GM23338 (cell line): ENCODE results near the gene PRR35. TPM values are rescaled to one million over a fixed set of nuclear protein-coding genes. Genes with fewer than 3 reads are reported as not detected.

Source experiments
- ATAC-seq: fragments of 200-7000 bp; cut with Tn5 transposase; 3 replicates; pipeline ENCODE4 v1.9.1; 2020
- DNase-seq: peaks from one replicate; pipeline ENCODE4 v3.0.0-alpha.2; 2015; ENCODE audit warnings: low spot score
- H2AFZ ChIP-seq: fragments of 200-600 bp; sonication (generic); 2 replicates; pipeline ENCODE4 v1.8.0; 2016; ENCODE audit warnings: antibody characterized with exemption, mild to moderate bottlenecking, moderate library complexity
- H3F3A ChIP-seq: fragments of 200-600 bp; sonication (generic); replicated peaks from 2 replicates; pipeline ENCODE4 v1.8.0; 2017; ENCODE audit warnings: antibody characterized with exemption, mixed run types, low read depth
- H3K27ac ChIP-seq: fragments of 200-600 bp; sonication (generic); 2 replicates; pipeline ENCODE4 v1.6.1; 2016; ENCODE audit warnings: low read depth
- H3K27me3 ChIP-seq: fragments of 200-600 bp; sonication (generic); 2 replicates; pipeline ENCODE4 v1.8.0; 2016; ENCODE audit warnings: mild to moderate bottlenecking, mixed run types, moderate library complexity; ENCODE audit not compliant: insufficient read depth
- H3K36me3 ChIP-seq: fragments of 200-600 bp; sonication (generic); 2 replicates; pipeline ENCODE4 v1.8.0; 2016; ENCODE audit warnings: mild to moderate bottlenecking; ENCODE audit not compliant: insufficient read depth
- H3K4me1 ChIP-seq: fragments of 200-600 bp; sonication (generic); 2 replicates; pipeline ENCODE4 v1.8.0; 2016; ENCODE audit warnings: mild to moderate bottlenecking, moderate library complexity; ENCODE audit not compliant: insufficient read depth
- H3K4me2 ChIP-seq: fragments of 200-600 bp; sonication (generic); 2 replicates; pipeline ENCODE4 v1.7.1; 2017; ENCODE audit warnings: mixed run types
- H3K4me3 ChIP-seq: fragments of 200-600 bp; sonication (generic); 2 replicates; pipeline ENCODE4 v1.6.1; 2016; ENCODE audit warnings: mixed run types
- H3K79me2 ChIP-seq: fragments of 200-600 bp; sonication (generic); replicated peaks from 2 replicates; pipeline ENCODE4 v1.8.0; 2017; ENCODE audit warnings: mild to moderate bottlenecking; ENCODE audit not compliant: insufficient read depth
- H3K9me2 ChIP-seq: fragments of 200-600 bp; sonication (generic); 2 replicates; pipeline ENCODE4 v1.8.0; 2017; ENCODE audit not compliant: insufficient read depth
- H4K20me1 ChIP-seq: fragments of 200-600 bp; sonication (generic); replicated peaks from 2 replicates; pipeline ENCODE4 v1.8.0; 2017; ENCODE audit warnings: mild to moderate bottlenecking; ENCODE audit not compliant: insufficient read depth
- H3K27ac Mint-ChIP-seq: 2 replicates; pipeline ENCODE4 v1.8.0; 2020; ENCODE audit warnings: inconsistent platforms, mild to moderate bottlenecking, moderate library complexity, mixed read lengths
- H3K27me3 Mint-ChIP-seq: 3 replicates; pipeline ENCODE4 v1.8.0; 2022; ENCODE audit warnings: low read depth, mild to moderate bottlenecking, moderate library complexity, mixed read lengths, inconsistent platforms; ENCODE audit not compliant: insufficient read depth, poor library complexity
- H3K36me3 Mint-ChIP-seq: 3 replicates; pipeline ENCODE4 v1.8.0; 2021; ENCODE audit warnings: low read depth, mild to moderate bottlenecking, inconsistent platforms, moderate library complexity, mixed read lengths
- H3K4me1 Mint-ChIP-seq: 3 replicates; pipeline ENCODE4 v1.8.0; 2020; ENCODE audit warnings: mild to moderate bottlenecking, inconsistent platforms, mixed read lengths
- H3K4me3 Mint-ChIP-seq: 3 replicates; pipeline ENCODE4 v1.8.0; 2021; ENCODE audit warnings: moderate library complexity, mild to moderate bottlenecking, inconsistent platforms, mixed read lengths
- H3K9me3 Mint-ChIP-seq: 3 replicates; pipeline ENCODE4 v1.8.0; 2020; ENCODE audit warnings: moderate library complexity, mild to moderate bottlenecking, inconsistent platforms, mixed read lengths
- CREB1 ChIP-seq: fragments of 250-450 bp; sonication (Bioruptor Pico); IDR thresholded peaks from 2 replicates; pipeline ENCODE4 v1.5.0; 2020; ENCODE audit warnings: low read depth, mild to moderate bottlenecking, moderate library complexity
- CTCF ChIP-seq, 2 experiments: fragments of 200-600 bp in 1 of 2; sonication (generic) in 1 of 2; conservative IDR thresholded peaks; 2 replicates each; pipeline versions ENCODE4 v1.5.1 to v1.6.1; 2016 to 2017; ENCODE audit warnings: antibody characterized with exemption in 2 of 2, low read depth in 2 of 2, mild to moderate bottlenecking in 2 of 2, moderate library complexity in 1 of 2
- ETS1 ChIP-seq: IDR thresholded peaks from 2 replicates; pipeline ENCODE4 v1.6.1; 2016; ENCODE audit warnings: antibody characterized with exemption
- EZH2 ChIP-seq: fragments of 200-600 bp; sonication (generic); IDR thresholded peaks from one replicate; pipeline ENCODE4 v1.8.0; 2017; ENCODE audit warnings: antibody characterized with exemption, mild to moderate bottlenecking, low read depth; ENCODE audit not compliant: unreplicated experiment
- EZH2phosphoT487 ChIP-seq: fragments of 200-600 bp; sonication (generic); IDR thresholded peaks from one replicate; pipeline ENCODE4 v1.8.1; 2018; ENCODE audit warnings: antibody characterized with exemption; ENCODE audit not compliant: unreplicated experiment
- JUNB ChIP-seq: IDR thresholded peaks from one replicate; pipeline ENCODE4 v1.6.1; 2016; ENCODE audit warnings: antibody characterized with exemption; ENCODE audit not compliant: unreplicated experiment
- NANOG ChIP-seq: IDR thresholded peaks from 2 replicates; pipeline ENCODE4 v1.6.1; 2016; ENCODE audit warnings: antibody characterized with exemption, borderline replicate concordance
- POLR2AphosphoS5 ChIP-seq: IDR thresholded peaks from 2 replicates; pipeline ENCODE4 v1.6.1; 2016; ENCODE audit warnings: antibody characterized with exemption, low read depth
- STAT1 ChIP-seq: IDR thresholded peaks from one replicate; pipeline ENCODE4 v1.6.1; 2016; ENCODE audit warnings: antibody characterized with exemption; ENCODE audit not compliant: unreplicated experiment
- ZNF114 ChIP-seq: fragments of 250-450 bp; sonication (Bioruptor Pico); IDR thresholded peaks from 2 replicates; pipeline ENCODE4 v1.5.0; 2020; ENCODE audit warnings: mild to moderate bottlenecking, moderate library complexity
- ZNF331 ChIP-seq: fragments of 250-450 bp; sonication (Bioruptor Pico); IDR thresholded peaks from 2 replicates; pipeline ENCODE4 v1.5.0; 2020; ENCODE audit warnings: low read depth, mild to moderate bottlenecking, moderate library complexity
- polyA plus RNA-seq: library from polyadenylated mRNA; unstranded; fragments of >200 nt; fragmentation: Nextera tagmentation; extraction: Ambion mirVana; gene quantifications from 2 replicates; pipeline ENCODE4 v1.2.1, GENCODE V29; 2016
- total RNA-seq: library from RNA; depleted of rRNA; stranded (reverse); fragments of >200 nt; shearing (Covaris generic); gene quantifications from 2 replicates; pipeline ENCODE4 v1.2.3, GENCODE V29; 2014
- TF ChIP-seq, protein P1 (sequence below): fragments of 250-450 bp; sonication (Bioruptor Pico); IDR thresholded peaks from 2 replicates; pipeline ENCODE4 v1.5.0; 2020; ENCODE audit warnings: mild to moderate bottlenecking, moderate library complexity
- TF ChIP-seq, protein P2 (sequence below): IDR thresholded peaks from one replicate; pipeline ENCODE4 v1.6.1; 2018; ENCODE audit warnings: antibody characterized with exemption; ENCODE audit not compliant: unreplicated experiment

The PRR35 gene
- total and polyA plus RNA-seq, 2 experiments from 2014 or later: 0.32 to 1.4 TPM

- H3K79me2 ChIP-seq: peaks cover 38% of the 10 kb centered on the region
- no peaks in the 10 kb centered on the region for H3K9me2 ChIP-seq
- 0 out of 2 replicates have a peak, but pooled peaks cover 3% of the 10 kb centered on the region for H3F3A ChIP-seq
- TF ChIP-seq EZH2 (no peak), EZH2phosphoT487 (no peak), STAT1 (no peak), CTCF (conservative IDR thresholded peaks at IDR 0.05; ENCODE audit: low read depth in 2 of 2) (no peak), POLR2AphosphoS5 (no peak), ETS1 (no peak), JUNB (no peak), ZNF331 (CRISPR knock-in tag) (no peak), CREB1 (CRISPR knock-in tag) (no peak), ZNF114 (CRISPR knock-in tag) (no peak), NANOG (no peak)
- TF ChIP-seq, protein P1, sequence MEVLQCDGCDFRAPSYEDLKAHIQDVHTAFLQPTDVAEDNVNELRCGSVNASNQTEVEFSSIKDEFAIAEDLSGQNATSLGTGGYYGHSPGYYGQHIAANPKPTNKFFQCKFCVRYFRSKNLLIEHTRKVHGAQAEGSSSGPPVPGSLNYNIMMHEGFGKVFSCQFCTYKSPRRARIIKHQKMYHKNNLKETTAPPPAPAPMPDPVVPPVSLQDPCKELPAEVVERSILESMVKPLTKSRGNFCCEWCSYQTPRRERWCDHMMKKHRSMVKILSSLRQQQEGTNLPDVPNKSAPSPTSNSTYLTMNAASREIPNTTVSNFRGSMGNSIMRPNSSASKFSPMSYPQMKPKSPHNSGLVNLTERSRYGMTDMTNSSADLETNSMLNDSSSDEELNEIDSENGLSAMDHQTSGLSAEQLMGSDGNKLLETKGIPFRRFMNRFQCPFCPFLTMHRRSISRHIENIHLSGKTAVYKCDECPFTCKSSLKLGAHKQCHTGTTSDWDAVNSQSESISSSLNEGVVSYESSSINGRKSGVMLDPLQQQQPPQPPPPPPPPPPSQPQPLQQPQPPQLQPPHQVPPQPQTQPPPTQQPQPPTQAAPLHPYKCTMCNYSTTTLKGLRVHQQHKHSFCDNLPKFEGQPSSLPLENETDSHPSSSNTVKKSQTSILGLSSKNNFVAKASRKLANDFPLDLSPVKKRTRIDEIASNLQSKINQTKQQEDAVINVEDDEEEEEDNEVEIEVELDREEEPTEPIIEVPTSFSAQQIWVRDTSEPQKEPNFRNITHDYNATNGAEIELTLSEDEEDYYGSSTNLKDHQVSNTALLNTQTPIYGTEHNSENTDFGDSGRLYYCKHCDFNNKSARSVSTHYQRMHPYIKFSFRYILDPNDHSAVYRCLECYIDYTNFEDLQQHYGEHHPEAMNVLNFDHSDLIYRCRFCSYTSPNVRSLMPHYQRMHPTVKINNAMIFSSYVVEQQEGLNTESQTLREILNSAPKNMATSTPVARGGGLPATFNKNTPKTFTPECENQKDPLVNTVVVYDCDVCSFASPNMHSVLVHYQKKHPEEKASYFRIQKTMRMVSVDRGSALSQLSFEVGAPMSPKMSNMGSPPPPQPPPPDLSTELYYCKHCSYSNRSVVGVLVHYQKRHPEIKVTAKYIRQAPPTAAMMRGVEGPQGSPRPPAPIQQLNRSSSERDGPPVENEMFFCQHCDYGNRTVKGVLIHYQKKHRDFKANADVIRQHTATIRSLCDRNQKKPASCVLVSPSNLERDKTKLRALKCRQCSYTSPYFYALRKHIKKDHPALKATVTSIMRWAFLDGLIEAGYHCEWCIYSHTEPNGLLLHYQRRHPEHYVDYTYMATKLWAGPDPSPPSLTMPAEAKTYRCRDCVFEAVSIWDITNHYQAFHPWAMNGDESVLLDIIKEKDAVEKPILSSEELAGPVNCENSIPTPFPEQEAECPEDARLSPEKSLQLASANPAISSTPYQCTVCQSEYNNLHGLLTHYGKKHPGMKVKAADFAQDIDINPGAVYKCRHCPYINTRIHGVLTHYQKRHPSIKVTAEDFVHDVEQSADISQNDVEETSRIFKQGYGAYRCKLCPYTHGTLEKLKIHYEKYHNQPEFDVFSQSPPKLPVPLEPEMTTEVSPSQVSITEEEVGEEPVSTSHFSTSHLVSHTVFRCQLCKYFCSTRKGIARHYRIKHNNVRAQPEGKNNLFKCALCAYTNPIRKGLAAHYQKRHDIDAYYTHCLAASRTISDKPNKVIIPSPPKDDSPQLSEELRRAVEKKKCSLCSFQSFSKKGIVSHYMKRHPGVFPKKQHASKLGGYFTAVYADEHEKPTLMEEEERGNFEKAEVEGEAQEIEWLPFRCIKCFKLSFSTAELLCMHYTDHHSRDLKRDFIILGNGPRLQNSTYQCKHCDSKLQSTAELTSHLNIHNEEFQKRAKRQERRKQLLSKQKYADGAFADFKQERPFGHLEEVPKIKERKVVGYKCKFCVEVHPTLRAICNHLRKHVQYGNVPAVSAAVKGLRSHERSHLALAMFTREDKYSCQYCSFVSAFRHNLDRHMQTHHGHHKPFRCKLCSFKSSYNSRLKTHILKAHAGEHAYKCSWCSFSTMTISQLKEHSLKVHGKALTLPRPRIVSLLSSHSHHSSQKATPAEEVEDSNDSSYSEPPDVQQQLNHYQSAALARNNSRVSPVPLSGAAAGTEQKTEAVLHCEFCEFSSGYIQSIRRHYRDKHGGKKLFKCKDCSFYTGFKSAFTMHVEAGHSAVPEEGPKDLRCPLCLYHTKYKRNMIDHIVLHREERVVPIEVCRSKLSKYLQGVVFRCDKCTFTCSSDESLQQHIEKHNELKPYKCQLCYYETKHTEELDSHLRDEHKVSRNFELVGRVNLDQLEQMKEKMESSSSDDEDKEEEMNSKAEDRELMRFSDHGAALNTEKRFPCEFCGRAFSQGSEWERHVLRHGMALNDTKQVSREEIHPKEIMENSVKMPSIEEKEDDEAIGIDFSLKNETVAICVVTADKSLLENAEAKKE (CRISPR knock-in tag): no peak
- TF ChIP-seq, protein P2, sequence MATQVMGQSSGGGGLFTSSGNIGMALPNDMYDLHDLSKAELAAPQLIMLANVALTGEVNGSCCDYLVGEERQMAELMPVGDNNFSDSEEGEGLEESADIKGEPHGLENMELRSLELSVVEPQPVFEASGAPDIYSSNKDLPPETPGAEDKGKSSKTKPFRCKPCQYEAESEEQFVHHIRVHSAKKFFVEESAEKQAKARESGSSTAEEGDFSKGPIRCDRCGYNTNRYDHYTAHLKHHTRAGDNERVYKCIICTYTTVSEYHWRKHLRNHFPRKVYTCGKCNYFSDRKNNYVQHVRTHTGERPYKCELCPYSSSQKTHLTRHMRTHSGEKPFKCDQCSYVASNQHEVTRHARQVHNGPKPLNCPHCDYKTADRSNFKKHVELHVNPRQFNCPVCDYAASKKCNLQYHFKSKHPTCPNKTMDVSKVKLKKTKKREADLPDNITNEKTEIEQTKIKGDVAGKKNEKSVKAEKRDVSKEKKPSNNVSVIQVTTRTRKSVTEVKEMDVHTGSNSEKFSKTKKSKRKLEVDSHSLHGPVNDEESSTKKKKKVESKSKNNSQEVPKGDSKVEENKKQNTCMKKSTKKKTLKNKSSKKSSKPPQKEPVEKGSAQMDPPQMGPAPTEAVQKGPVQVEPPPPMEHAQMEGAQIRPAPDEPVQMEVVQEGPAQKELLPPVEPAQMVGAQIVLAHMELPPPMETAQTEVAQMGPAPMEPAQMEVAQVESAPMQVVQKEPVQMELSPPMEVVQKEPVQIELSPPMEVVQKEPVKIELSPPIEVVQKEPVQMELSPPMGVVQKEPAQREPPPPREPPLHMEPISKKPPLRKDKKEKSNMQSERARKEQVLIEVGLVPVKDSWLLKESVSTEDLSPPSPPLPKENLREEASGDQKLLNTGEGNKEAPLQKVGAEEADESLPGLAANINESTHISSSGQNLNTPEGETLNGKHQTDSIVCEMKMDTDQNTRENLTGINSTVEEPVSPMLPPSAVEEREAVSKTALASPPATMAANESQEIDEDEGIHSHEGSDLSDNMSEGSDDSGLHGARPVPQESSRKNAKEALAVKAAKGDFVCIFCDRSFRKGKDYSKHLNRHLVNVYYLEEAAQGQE: no peak
- Mint-ChIP-seq H3K27me3 (peaks cover 12% of the 10 kb centered on the region), H3K4me1 (peaks cover 5% of the 10 kb centered on the region), H3K27ac (no peak overlapping the region), H3K4me3 (no peak overlapping the region), H3K9me3 (peaks cover 18% of the 10 kb centered on the region), H3K36me3 (peaks cover 21% of the 10 kb centered on the region)
- no peak overlapping the region for H3K4me2 ChIP-seq
- H3K4me3 ChIP-seq: no peak overlapping the region
- no peaks in the 10 kb centered on the region for H3K4me1 ChIP-seq
- DNase-seq (no peak), ATAC-seq (no peak)
- no peak overlapping the region for H2AFZ ChIP-seq
- H3K27ac ChIP-seq: no peak overlapping the region
- no peaks in the 10 kb centered on the region for H3K27me3 ChIP-seq
- H4K20me1 ChIP-seq: no peaks in the 10 kb centered on the region; the same call in 1 of the 2 replicates
- H3K36me3 ChIP-seq: no peaks in the 10 kb centered on the region
These were observed 43.7 kb downstream of the PRR35 start for GRCh38 chr16:603933-604332.
